Lower leg skin (tissue), 3 donors: ENCODE results near the gene NOLC1.

Experiments used
- POLR2A ChIP-seq, 2 donors: fragments of 450-650 bp; IDR thresholded peaks; one replicate each; pipeline ENCODE4 v1.6.1; 2016 to 2017; ENCODE audit warnings: antibody characterized with exemption in 2 of 2, mild to moderate bottlenecking in 1 of 2, moderate library complexity in 1 of 2
- TF ChIP-seq, protein P1 (sequence below), 3 donors: fragments of 450-650 bp; IDR thresholded peaks; one replicate each; pipeline ENCODE4 v1.5.1; 2016; ENCODE audit warnings: antibody characterized with exemption in 3 of 3, mild to moderate bottlenecking in 3 of 3, moderate library complexity in 2 of 3

DNA sequence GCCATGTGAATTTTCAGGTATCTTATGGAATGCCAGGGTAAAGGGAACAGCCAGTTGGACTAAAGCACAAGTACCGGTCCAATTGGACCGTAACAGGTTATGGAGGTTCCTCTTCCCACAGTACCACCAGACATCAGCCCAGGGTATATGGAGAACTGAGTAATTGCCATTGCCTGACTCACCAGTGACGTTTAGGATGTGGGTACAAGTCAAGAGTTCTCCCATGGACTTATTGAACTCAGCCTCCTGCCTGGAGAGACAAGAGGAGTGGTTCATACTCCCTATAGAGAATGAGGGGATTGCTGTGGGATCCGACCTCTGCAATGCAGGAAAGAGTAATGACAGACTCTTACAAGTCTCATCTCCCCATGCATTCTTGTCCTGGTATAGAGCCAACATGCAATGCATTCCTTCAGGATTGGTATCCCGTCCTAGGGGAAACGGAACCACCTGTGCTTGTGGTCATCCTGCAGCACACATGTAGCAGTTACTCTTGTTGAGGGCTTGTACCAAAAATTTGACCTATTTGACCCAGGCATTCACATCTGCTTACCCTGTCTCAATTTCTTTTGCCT, 43.2 kb downstream of the NOLC1 start:
- TF ChIP-seq, protein P1, sequence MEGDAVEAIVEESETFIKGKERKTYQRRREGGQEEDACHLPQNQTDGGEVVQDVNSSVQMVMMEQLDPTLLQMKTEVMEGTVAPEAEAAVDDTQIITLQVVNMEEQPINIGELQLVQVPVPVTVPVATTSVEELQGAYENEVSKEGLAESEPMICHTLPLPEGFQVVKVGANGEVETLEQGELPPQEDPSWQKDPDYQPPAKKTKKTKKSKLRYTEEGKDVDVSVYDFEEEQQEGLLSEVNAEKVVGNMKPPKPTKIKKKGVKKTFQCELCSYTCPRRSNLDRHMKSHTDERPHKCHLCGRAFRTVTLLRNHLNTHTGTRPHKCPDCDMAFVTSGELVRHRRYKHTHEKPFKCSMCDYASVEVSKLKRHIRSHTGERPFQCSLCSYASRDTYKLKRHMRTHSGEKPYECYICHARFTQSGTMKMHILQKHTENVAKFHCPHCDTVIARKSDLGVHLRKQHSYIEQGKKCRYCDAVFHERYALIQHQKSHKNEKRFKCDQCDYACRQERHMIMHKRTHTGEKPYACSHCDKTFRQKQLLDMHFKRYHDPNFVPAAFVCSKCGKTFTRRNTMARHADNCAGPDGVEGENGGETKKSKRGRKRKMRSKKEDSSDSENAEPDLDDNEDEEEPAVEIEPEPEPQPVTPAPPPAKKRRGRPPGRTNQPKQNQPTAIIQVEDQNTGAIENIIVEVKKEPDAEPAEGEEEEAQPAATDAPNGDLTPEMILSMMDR (IDR thresholded peaks at IDR 0.05), result no peak
- TF ChIP-seq POLR2A (IDR thresholded peaks at IDR 0.05), result no peak
